HCT116 (cell line): Measurements from ENCODE around the gene SLC9C2.

ENCODE experiments used
- CTCF ChIP-seq, 3 experiments: fragments of 200-600 bp in 1 of 3; sonication (generic) in 1 of 3; IDR thresholded peaks in 2 of 3; conservative IDR thresholded peaks in 1 of 3; 2 replicates each; pipeline ENCODE4 v1.5.1; 2012 to 2017; ENCODE audit warnings: low read depth in 2 of 3, low read length in 2 of 3, antibody characterized with exemption in 1 of 3, borderline replicate concordance in 1 of 3, control low read depth in 1 of 3, mild to moderate bottlenecking in 1 of 3, mixed read lengths in 1 of 3, mixed run types in 1 of 3, moderate library complexity in 1 of 3; ENCODE audit not compliant: insufficient read depth in 1 of 3
- EZH2 ChIP-seq: fragments of 200-600 bp; sonication (generic); IDR thresholded peaks from 2 replicates; pipeline ENCODE4 v1.6.1; 2017; ENCODE audit warnings: antibody characterized with exemption, mixed run types
- POLR2A ChIP-seq: IDR thresholded peaks from 2 replicates; pipeline ENCODE4 v1.7.0; 2011; ENCODE audit warnings: borderline replicate concordance; ENCODE audit not compliant: insufficient read depth, insufficient read length; ENCODE audit errors: extremely low read depth
- POLR2AphosphoS5 ChIP-seq: IDR thresholded peaks from 2 replicates; pipeline ENCODE4 v1.6.1; 2011; ENCODE audit warnings: mild to moderate bottlenecking, low read depth, low read length, moderate library complexity
- RAD21 ChIP-seq: IDR thresholded peaks from 2 replicates; pipeline ENCODE4 v1.6.1; 2012; ENCODE audit warnings: low read depth, mild to moderate bottlenecking

- no peak for TF ChIP-seq POLR2A
- no peak for TF ChIP-seq CTCF (IDR thresholded peaks at IDR 0.05 in 2 of 3, conservative IDR thresholded peaks at IDR 0.05 in 1 of 3; ENCODE audit: borderline replicate concordance in 1 of 3, insufficient read depth in 1 of 3, low read depth in 2 of 3, low read length in 2 of 3)
- no peak for TF ChIP-seq EZH2
- TF ChIP-seq POLR2AphosphoS5: no peak
- no peak for TF ChIP-seq RAD21
These were observed 75.6 kb downstream of the SLC9C2 start for GRCh38 chr1:173527151-173527826.
